MM.1S (cell line): Measurements from ENCODE around the gene DPP10.
"Not testable (repeated sequence)": the region's sequence is repeated elsewhere in the genome, so short reads cannot be mapped to it uniquely, and the experiment has no call there.

ENCODE experiments used
- DNase-seq: peaks from one replicate; pipeline ENCODE4 v3.0.0-alpha.2; 2015
- H2AFZ ChIP-seq: fragments of 300-600 bp; sonication (generic); 2 replicates; pipeline ENCODE4 v1.6.0; 2016; ENCODE audit warnings: antibody characterized with exemption, low read length
- H3F3A ChIP-seq: fragments of 300-600 bp; sonication (generic); 2 replicates; pipeline ENCODE4 v1.6.1; 2016; ENCODE audit warnings: mild to moderate bottlenecking, antibody characterized with exemption, low read length, moderate library complexity, mixed read lengths; ENCODE audit not compliant: insufficient read depth
- H3K27ac ChIP-seq: fragments of 300-600 bp; sonication (generic); 2 replicates; pipeline ENCODE4 v1.5.1; 2016; ENCODE audit warnings: mild to moderate bottlenecking, low read length
- H3K27me3 ChIP-seq: fragments of 300-600 bp; sonication (generic); replicated peaks from 2 replicates; pipeline ENCODE4 v1.6.0; 2016; ENCODE audit warnings: low read length; ENCODE audit not compliant: insufficient read depth
- H3K36me3 ChIP-seq: fragments of 300-600 bp; sonication (generic); replicated peaks from 2 replicates; pipeline ENCODE4 v1.6.1; 2016; ENCODE audit warnings: mild to moderate bottlenecking, low read length, mixed read lengths; ENCODE audit not compliant: insufficient read depth
- H3K4me1 ChIP-seq: fragments of 300-600 bp; sonication (generic); 2 replicates; pipeline ENCODE4 v1.6.1; 2016; ENCODE audit warnings: low read length, mixed read lengths
- H3K4me2 ChIP-seq: fragments of 300-600 bp; sonication (generic); 2 replicates; pipeline ENCODE4 v1.6.0; 2016; ENCODE audit warnings: low read depth, low read length
- H3K4me3 ChIP-seq: fragments of 300-600 bp; sonication (generic); 2 replicates; pipeline ENCODE4 v1.5.1; 2016; ENCODE audit warnings: low read length, mixed read lengths
- H3K79me2 ChIP-seq: fragments of 300-600 bp; sonication (generic); 2 replicates; pipeline ENCODE4 v1.6.1; 2016; ENCODE audit warnings: mixed run types, low read length, mixed read lengths
- H3K9ac ChIP-seq: fragments of 300-600 bp; sonication (generic); 2 replicates; pipeline ENCODE4 v1.6.1; 2016; ENCODE audit warnings: low read length, mixed read lengths
- H3K9me2 ChIP-seq: fragments of 300-600 bp; sonication (generic); replicated peaks from 2 replicates; pipeline ENCODE4 v1.6.1; 2016; ENCODE audit warnings: mild to moderate bottlenecking, low read length, mixed read lengths; ENCODE audit not compliant: insufficient read depth
- H3K9me3 ChIP-seq: fragments of 300-600 bp; sonication (generic); replicated peaks from 2 replicates; pipeline ENCODE4 v1.6.1; 2016; ENCODE audit warnings: mild to moderate bottlenecking, low read length, mixed read lengths; ENCODE audit not compliant: insufficient read depth
- H4K20me1 ChIP-seq: fragments of 300-600 bp; sonication (generic); 2 replicates; pipeline ENCODE4 v1.6.1; 2016; ENCODE audit warnings: mild to moderate bottlenecking, low read length, moderate library complexity, mixed read lengths; ENCODE audit not compliant: insufficient read depth
- EZH2 ChIP-seq: fragments of 300-600 bp; sonication (generic); optimal IDR thresholded peaks from 2 replicates; pipeline ENCODE3; 2017; ENCODE audit warnings: low read depth, mild to moderate bottlenecking, antibody characterized with exemption, low read length, mixed read lengths
- EZH2phosphoT487 ChIP-seq: fragments of 300-600 bp; sonication (generic); IDR thresholded peaks from 2 replicates; pipeline ENCODE4 v1.6.1; 2018; ENCODE audit warnings: antibody characterized with exemption, low read length
- TF ChIP-seq, protein P1 (sequence below): fragments of 300-600 bp; sonication (generic); IDR thresholded peaks from 2 replicates; pipeline ENCODE4 v1.5.1; 2016; ENCODE audit warnings: antibody characterized with exemption, low read length, mixed read lengths

DPP10 gene

DNA sequence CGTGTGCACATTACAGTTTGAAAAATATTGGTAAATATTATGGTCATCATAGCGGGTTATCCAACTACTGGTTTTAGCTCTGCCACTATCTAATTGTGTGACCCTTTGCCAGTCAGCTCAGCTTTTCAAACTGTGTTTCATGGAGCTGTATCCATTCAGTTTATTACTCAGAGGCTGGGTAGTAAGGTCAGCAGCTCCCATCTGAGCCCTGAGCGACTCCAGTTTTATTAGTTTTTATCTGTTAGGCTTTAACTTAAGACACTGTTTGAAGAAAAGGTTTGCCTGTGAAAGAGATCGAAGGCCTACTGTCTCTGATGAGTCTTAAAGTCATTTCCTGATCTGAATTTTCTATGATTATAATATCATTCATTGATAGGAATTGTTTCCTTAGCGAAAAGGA is 76.3 kb downstream of the DPP10 start:
- TF ChIP-seq EZH2phosphoT487 (no peak), EZH2 (no peak)
- TF ChIP-seq, protein P1, sequence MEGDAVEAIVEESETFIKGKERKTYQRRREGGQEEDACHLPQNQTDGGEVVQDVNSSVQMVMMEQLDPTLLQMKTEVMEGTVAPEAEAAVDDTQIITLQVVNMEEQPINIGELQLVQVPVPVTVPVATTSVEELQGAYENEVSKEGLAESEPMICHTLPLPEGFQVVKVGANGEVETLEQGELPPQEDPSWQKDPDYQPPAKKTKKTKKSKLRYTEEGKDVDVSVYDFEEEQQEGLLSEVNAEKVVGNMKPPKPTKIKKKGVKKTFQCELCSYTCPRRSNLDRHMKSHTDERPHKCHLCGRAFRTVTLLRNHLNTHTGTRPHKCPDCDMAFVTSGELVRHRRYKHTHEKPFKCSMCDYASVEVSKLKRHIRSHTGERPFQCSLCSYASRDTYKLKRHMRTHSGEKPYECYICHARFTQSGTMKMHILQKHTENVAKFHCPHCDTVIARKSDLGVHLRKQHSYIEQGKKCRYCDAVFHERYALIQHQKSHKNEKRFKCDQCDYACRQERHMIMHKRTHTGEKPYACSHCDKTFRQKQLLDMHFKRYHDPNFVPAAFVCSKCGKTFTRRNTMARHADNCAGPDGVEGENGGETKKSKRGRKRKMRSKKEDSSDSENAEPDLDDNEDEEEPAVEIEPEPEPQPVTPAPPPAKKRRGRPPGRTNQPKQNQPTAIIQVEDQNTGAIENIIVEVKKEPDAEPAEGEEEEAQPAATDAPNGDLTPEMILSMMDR = no peak
- Histone ChIP-seq H3K9ac (no peak overlapping the region), H3K4me3 (no peak overlapping the region), H3F3A (no peaks in the 10 kb centered on the region), H4K20me1 (no peaks in the 10 kb centered on the region), H3K36me3 (no peaks in the 10 kb centered on the region), H2AFZ (no peak overlapping the region), H3K4me1 (no peaks in the 10 kb centered on the region), H3K9me2 (no peaks in the 10 kb centered on the region), H3K27ac (no peak overlapping the region), H3K27me3 (no peaks in the 10 kb centered on the region), H3K4me2 (no peak overlapping the region), H3K79me2 (no peaks in the 10 kb centered on the region), H3K9me3 (no peaks in the 10 kb centered on the region)
- no peak for DNase-seq

DNA sequence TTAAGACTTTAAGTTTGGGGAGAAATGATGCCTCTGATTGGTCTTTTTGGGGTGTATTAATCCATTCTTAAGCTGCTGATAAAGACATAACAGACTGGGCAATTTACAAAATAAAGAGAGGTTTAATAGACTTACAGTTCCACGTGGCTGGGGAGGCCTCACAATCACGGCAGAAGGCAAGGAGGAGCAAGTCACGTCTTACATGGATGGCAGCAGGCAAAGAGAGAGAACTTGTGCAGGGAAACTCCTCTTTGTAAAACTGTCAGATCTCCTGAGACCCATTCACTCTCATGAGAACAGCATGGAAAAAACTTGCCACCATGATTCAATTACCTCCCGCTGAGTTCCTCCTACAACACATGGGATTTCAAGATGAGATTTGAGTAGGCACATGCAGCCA is 80.2 kb downstream of the DPP10 start:
- not testable (repeated sequence) for H3K27me3 ChIP-seq, H3F3A ChIP-seq, H3K4me1 ChIP-seq, H3K79me2 ChIP-seq, H3K4me3 ChIP-seq, H3K9ac ChIP-seq, H3K9me2 ChIP-seq, DNase-seq, H4K20me1 ChIP-seq, H3K27ac ChIP-seq, H3K9me3 ChIP-seq, H2AFZ ChIP-seq, H3K4me2 ChIP-seq, H3K36me3 ChIP-seq

DNA sequence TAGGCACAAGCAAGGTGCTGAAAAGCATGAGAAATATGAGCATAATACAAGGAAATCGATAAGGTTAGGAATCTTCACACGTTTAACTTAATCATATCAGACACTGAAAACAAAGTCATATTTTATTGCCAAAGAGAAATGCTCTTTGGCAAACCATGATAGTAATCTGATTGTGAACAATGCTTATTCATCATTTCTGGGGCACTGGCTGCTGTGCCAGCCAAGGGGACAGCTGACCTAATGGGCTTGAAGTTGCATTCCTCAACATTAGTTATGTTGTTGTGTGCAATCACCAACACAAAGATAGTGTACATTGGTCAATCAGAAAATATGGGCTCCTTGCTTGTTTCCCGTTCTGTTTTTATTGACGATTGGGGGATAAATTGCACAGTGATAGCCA is 83.5 kb downstream of the DPP10 start:
- Histone ChIP-seq H4K20me1 (no peaks in the 10 kb centered on the region), H3K4me3 (no peak overlapping the region)

DNA sequence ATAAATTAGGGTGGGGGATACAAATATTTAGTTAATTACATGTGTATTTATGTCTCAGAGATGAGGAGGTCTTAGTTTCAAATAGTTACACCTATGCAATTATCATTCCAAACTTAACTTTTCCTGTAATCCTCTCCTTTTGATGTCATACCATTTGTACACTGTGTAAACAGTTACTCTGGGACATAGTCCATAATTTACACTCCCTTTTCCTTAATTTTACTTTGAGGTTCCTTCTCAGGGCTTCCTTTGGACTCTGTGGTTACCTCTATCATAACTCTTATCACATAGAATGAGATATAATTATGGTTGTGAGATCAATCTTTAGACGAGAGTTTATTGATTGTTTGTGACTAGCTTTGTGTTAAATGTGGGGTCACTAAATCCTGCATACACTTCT is 84.4 kb downstream of the DPP10 start:
- Histone ChIP-seq H3K27me3 (no peaks in the 10 kb centered on the region), H3K4me2 (no peak overlapping the region), H4K20me1 (no peaks in the 10 kb centered on the region), H3K9me3 (no peaks in the 10 kb centered on the region), H3K36me3 (no peaks in the 10 kb centered on the region), H3K9ac (no peak overlapping the region), H3K4me3 (no peak overlapping the region), H3K79me2 (no peaks in the 10 kb centered on the region), H3F3A (no peaks in the 10 kb centered on the region), H3K27ac (no peak overlapping the region), H2AFZ (no peak overlapping the region), H3K4me1 (no peaks in the 10 kb centered on the region), H3K9me2 (no peaks in the 10 kb centered on the region)
- no peak for TF ChIP-seq EZH2
- TF ChIP-seq, protein P1 = no peak
- TF ChIP-seq EZH2phosphoT487 = no peak
- no peak for DNase-seq

More for the DNA sequence above, 83.5 kb downstream of the DPP10 start:
- Histone ChIP-seq H3K9ac (no peak overlapping the region), H3K79me2 (no peaks in the 10 kb centered on the region), H3K9me3 (no peaks in the 10 kb centered on the region), H3K36me3 (no peaks in the 10 kb centered on the region), H3K9me2 (no peaks in the 10 kb centered on the region), H3K4me2 (no peak overlapping the region), H2AFZ (no peak overlapping the region), H3K27ac (no peak overlapping the region), H3F3A (no peaks in the 10 kb centered on the region), H3K27me3 (no peaks in the 10 kb centered on the region), H3K4me1 (no peaks in the 10 kb centered on the region)
- no peak for TF ChIP-seq EZH2phosphoT487
- TF ChIP-seq EZH2 = no peak
- TF ChIP-seq, protein P1 = no peak
- no peak for DNase-seq
